ENCODE results near the gene CFAP69.

DNA sequence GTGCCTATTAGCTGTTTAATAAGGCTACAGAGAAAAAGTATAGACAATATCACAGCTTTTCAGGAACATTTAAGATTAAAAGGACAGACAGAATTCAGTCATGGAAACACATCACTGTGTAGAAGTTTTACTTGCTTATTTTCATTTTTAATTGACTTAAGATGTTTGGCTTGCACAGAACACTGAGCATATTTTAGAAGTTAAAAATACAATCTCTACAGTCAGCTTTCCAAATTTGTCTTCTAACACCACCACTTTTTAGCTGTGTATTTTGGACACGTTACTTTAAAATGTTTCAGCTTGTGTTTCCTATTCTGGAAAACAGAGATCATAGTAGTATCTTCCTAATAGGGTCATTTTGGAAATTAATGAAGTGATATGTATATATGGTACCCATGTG is 11.8 kb downstream of the CFAP69 start:
- TF ChIP-seq EP300 (conservative IDR thresholded peaks at IDR 0.05; ENCODE audit: poor library complexity, severe bottlenecking) (no peak), CTCF (IDR thresholded peaks at IDR 0.05; ENCODE audit: poor library complexity, severe bottlenecking) (no peak), EZH2 (IDR thresholded peaks at IDR 0.05; ENCODE audit: borderline replicate concordance, insufficient read depth, low read length, poor library complexity, severe bottlenecking) (no peak), POLR2AphosphoS5 (IDR thresholded peaks at IDR 0.05) (no peak), MXI1 (conservative IDR thresholded peaks at IDR 0.05; ENCODE audit: poor library complexity, severe bottlenecking) (no peak), TAF1 (IDR thresholded peaks at IDR 0.05; ENCODE audit: low read depth) (no peak)
